Adrenal gland (tissue), 12 donors: Measurements from ENCODE around the gene KIF26B. TPM values are rescaled to one million over a fixed set of nuclear protein-coding genes. Genes with fewer than 3 reads are reported as not detected.

Source experiments
- DNase-seq, 7 donors: peaks; one replicate each; pipeline ENCODE4 v3.0.0-alpha.2; 2019 to 2020
- H3K27ac ChIP-seq, 5 donors: fragments of 200-600 bp; sonication (generic) in 4 of 5; 1 replicate in 3 of 5; 2 replicates in 2 of 5; pipeline versions ENCODE4 v1.5.1 to v1.8.0; 2016 to 2020; ENCODE audit warnings: mild to moderate bottlenecking in 1 of 5
- H3K27me3 ChIP-seq: fragments of 200-600 bp; 2 replicates; pipeline ENCODE4 v1.8.0; 2021
- H3K36me3 ChIP-seq, 2 donors: fragments of 200-600 bp; replicated peaks in 1 of 2; 1 replicate in 1 of 2; 2 replicates in 1 of 2; pipeline versions ENCODE4 v1.5.1 to v1.8.0; 2018 to 2022
- H3K4me1 ChIP-seq, 2 donors: fragments of 200-600 bp; replicated peaks in 1 of 2; 1 replicate in 1 of 2; 2 replicates in 1 of 2; pipeline versions ENCODE4 v1.5.1 to v1.8.0; 2018 to 2021
- H3K4me3 ChIP-seq, 4 donors: fragments of 200-600 bp; sonication (generic) in 3 of 4; one replicate each; pipeline ENCODE4 v1.5.1; 2016 to 2018
- H3K9me3 ChIP-seq, 3 donors: fragments of 200-600 bp; sonication (generic) in 1 of 3; replicated peaks in 1 of 3; 1 replicate in 2 of 3; 2 replicates in 1 of 3; pipeline versions ENCODE4 v1.5.1 to v1.8.0; 2016 to 2021
- POLR2A ChIP-seq, 2 donors: fragments of 450-650 bp; IDR thresholded peaks; one replicate each; pipeline ENCODE4 v1.6.1; 2017; ENCODE audit warnings: antibody characterized with exemption in 2 of 2, mild to moderate bottlenecking in 2 of 2, moderate library complexity in 1 of 2
- WGBS, 4 donors: extraction: QIAGEN DNeasy Blood & Tissue Kit in 2 of 4; methylation state at CpG; one replicate each; pipeline versions ENCODE4 v1.1.5 to v1.1.7; 2013 to 2017; 5-methylcytosine and 5-hydroxymethylcytosine counted together
- intact Hi-C, 2 donors: fragments of 100-400 bp; cut with DNase I; formaldehyde crosslinking; loops; one replicate each; pipeline versions ENCODE4 v1.14.1 to v1.15.0; 2022 to 2023
- polyA plus RNA-seq, 3 donors: library from polyadenylated mRNA; stranded (reverse); fragments of 200-250 nt in 2 of 3; fragments of 350-450 nt in 1 of 3; fragmentation: Illumina TruSeq in 1 of 3; extraction: RNeasy Lipid Tissue Mini Kit (QIAGEN cat#74804) in 1 of 3; gene quantifications; one replicate each; pipeline ENCODE4 v1.2.3, GENCODE V29; 2013 to 2014
- total RNA-seq, 9 donors: library from RNA; depleted of rRNA in 4 of 9; stranded (reverse); fragments of >200 nt in 4 of 9; fragments of 120-200 nt in 1 of 9; fragmentation: NEBNext Ultra II Directional in 1 of 9; extraction: Animal tissue kit (Norgen Biotek cat#: 25700) in 1 of 9; gene quantifications; one replicate each; pipeline versions ENCODE4 v1.1.0 to v1.2.4, GENCODE V29; 2013 to 2023
- TF ChIP-seq, protein P1 (sequence below), 6 experiments: fragments of 450-650 bp in 4 of 6; fragments of 200-600 bp in 2 of 6; sonication (generic) in 1 of 6; IDR thresholded peaks; 1 replicate in 5 of 6; 2 replicates in 1 of 6; pipeline versions ENCODE4 v1.5.1 to v1.8.0; 2016 to 2021; ENCODE audit warnings: antibody characterized with exemption in 6 of 6, mild to moderate bottlenecking in 2 of 6, moderate library complexity in 1 of 6
- donor health status: healthy with polysubstance abuse.
- donor health status: Bipolar disorder and iron deficiency.
- donor health status: DM: yes; HTN: yes; CAD: no.
- donor health status: DM: no; HTN: no; CAD: no.
- donor health status: DM: no; HTN: no; CAD: no.
- donor health status: DM: yes; HTN: yes; CAD: no.

Gene KIF26B
- total and polyA plus RNA-seq, 12 donors, result 0.20 to 4.6 (median 2.6) TPM

DNA sequence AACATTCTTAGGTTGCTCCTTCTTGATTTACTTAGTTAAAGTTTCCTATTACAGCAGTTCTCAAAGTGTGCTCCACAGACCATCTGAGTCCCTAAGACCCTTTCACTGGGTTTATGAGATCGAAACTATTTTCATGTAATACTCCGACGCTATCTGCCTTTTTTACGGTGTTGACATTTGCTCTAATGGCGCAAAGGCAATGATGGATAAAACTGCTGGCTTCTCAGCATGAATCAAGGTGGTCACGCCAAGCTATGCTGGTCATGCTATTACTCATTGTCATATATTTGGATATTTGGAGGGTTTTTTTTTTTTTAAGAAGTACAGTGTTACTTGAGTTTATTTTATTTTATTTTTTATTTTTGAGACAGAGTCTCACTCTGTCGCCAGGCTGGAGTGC, 235.1 kb downstream of the KIF26B start:
- Histone ChIP-seq H3K27ac (no peak overlapping the region), H3K36me3 (no peaks in the 10 kb centered on the region), H3K27me3 (no peaks in the 10 kb centered on the region), H3K4me1 (no peaks in the 10 kb centered on the region), H3K9me3 (no peaks in the 10 kb centered on the region), H3K4me3 (no peak overlapping the region)
- TF ChIP-seq, protein P1, sequence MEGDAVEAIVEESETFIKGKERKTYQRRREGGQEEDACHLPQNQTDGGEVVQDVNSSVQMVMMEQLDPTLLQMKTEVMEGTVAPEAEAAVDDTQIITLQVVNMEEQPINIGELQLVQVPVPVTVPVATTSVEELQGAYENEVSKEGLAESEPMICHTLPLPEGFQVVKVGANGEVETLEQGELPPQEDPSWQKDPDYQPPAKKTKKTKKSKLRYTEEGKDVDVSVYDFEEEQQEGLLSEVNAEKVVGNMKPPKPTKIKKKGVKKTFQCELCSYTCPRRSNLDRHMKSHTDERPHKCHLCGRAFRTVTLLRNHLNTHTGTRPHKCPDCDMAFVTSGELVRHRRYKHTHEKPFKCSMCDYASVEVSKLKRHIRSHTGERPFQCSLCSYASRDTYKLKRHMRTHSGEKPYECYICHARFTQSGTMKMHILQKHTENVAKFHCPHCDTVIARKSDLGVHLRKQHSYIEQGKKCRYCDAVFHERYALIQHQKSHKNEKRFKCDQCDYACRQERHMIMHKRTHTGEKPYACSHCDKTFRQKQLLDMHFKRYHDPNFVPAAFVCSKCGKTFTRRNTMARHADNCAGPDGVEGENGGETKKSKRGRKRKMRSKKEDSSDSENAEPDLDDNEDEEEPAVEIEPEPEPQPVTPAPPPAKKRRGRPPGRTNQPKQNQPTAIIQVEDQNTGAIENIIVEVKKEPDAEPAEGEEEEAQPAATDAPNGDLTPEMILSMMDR (IDR thresholded peaks at IDR 0.05), result no peak
- no peak for TF ChIP-seq POLR2A (IDR thresholded peaks at IDR 0.05)
- DNase-seq, result no peak
- 91 to 97% (median 96%) methylated on average over 7 of the region's 7 CpGs for WGBS, 4 donors
- intact Hi-C loops, result no loop called here

DNA sequence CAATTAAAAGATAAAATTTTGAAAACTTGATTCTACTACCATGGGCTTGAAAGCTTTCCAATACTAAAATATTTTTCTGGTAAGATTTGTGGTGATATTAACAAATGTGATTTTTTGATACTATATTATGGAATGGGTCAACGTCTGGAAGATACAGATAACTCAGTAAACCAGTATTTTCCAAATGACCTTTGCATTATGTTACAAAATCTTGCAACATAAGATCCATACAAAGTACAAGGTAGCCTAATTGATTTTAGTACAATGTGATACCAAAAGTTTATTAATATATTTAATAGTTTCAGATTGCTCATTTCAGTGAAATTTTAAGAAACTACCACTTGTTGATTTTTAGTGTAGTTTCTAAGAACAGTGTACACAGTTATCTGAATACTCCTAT, 236.2 kb downstream of the KIF26B start:
- Histone ChIP-seq H3K27me3 (no peaks in the 10 kb centered on the region), H3K4me3 (no peak overlapping the region), H3K9me3 (no peaks in the 10 kb centered on the region), H3K27ac (no peak overlapping the region), H3K36me3 (no peaks in the 10 kb centered on the region), H3K4me1 (peaks cover 0 to 7% of the 10 kb centered on the region in 2 donors)
- WGBS, 4 donors, result 87 to 92% (median 91%) methylated on average over 1 of the region's 1 CpG
- no peak for DNase-seq
- intact Hi-C loops, result no loop called here
- TF ChIP-seq, protein P1 (IDR thresholded peaks at IDR 0.05), result no peak
- no peak for TF ChIP-seq POLR2A (IDR thresholded peaks at IDR 0.05)

DNA sequence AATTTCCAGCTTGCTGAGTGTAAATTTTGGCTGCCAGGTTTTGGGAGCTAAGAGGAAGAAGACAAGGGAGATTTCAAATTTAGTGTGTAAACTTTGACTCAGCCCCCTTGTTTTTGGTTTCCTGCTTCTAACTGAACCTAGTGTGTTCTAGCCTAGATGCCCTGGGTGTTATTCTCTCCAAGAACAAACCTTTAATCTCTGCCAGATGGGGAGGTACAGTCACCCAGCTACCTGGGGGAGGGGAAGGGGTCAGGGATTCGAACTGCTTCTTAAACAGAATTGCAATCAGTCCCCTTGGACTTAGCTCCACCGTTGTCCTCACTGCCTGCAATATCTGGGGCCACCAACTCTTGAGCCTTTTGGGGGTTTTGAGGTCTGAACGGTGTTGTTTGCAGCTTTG, 238.9 kb downstream of the KIF26B start:
- no peak overlapping the region for H3K4me3 ChIP-seq
- no peak overlapping the region for H3K27ac ChIP-seq
- TF ChIP-seq, protein P1 (IDR thresholded peaks at IDR 0.05), result no peak
- TF ChIP-seq POLR2A (IDR thresholded peaks at IDR 0.05), result no peak
- peaks cover 0 to 12% of the 10 kb centered on the region in 2 donors for H3K4me1 ChIP-seq
- WGBS, 4 donors, result 82 to 90% (median 86%) methylated on average over 3 of the region's 3 CpGs
- intact Hi-C loops, result no loop called here
- H3K27me3 ChIP-seq, result no peaks in the 10 kb centered on the region
- no peaks in the 10 kb centered on the region for H3K36me3 ChIP-seq
- H3K9me3 ChIP-seq, result no peaks in the 10 kb centered on the region
- no peak for DNase-seq

DNA sequence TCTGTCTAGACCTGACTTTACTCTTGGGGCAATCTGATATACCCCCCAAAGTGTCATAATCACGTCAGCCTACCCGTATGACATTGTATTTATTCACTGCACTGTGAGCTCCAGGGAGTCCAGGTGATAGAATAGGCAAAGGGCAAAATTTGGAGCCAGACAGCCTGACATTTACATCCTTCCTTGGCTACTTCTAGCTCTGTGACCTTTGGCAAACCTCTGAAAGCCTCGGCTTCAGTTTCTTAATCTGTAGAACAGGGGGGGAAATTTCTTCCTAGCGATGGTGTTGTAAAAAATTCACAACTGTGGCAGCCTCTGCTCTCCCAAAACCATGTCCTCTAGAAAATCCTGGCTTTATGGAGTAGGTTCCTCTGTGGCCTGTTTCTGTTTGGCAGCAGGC, 240.9 kb downstream of the KIF26B start:
- WGBS, 4 donors, result 28 to 32% (median 30%) methylated on average over 4 of the region's 4 CpGs
- intact Hi-C loops, result no loop called here

More for the DNA sequence above, 240.9 kb downstream of the KIF26B start:
- no peak overlapping the region for H3K4me3 ChIP-seq
- peak overlapping the region in 2 of 5 donors; percentile 24 to 53 for H3K27ac ChIP-seq
- H3K9me3 ChIP-seq, result no peaks in the 10 kb centered on the region
- H3K27me3 ChIP-seq, result no peaks in the 10 kb centered on the region
- no peaks in the 10 kb centered on the region for H3K36me3 ChIP-seq
- DNase-seq, result no peak
- no peak for TF ChIP-seq POLR2A (IDR thresholded peaks at IDR 0.05)
- TF ChIP-seq, protein P1 (IDR thresholded peaks at IDR 0.05), result no peak
- H3K4me1 ChIP-seq, result peaks cover 0 to 12% of the 10 kb centered on the region in 2 donors
